ENCODE measurements around the gene OR8B12. TPM values are rescaled to one million over a fixed set of nuclear protein-coding genes. Genes with fewer than 3 reads are reported as not detected.

The OR8B12 gene
- total and polyA plus RNA-seq, 10 of the 15 experiments (the other 5 are each of a cell fraction or from before 2014, with no cell fraction given): not detected

GRCh38 chr11:124538019-124538418, 5.4 kb downstream of the OR8B12 start:
- FAIRE-seq (no peak), ATAC-seq (no peak), DNase-seq (ENCODE audit: low read depth, low spot score) (no peak)
- no peak for TF ChIP-seq ZZZ3 (IDR thresholded peaks at IDR 0.05; ENCODE audit: control insufficient read depth, insufficient read length, low read depth)
- no peak for TF ChIP-seq BCLAF1 (IDR thresholded peaks at IDR 0.05)
- no peak for TF ChIP-seq CHD2 (IDR thresholded peaks at IDR 0.05; ENCODE audit: borderline replicate concordance, low read depth, low read length)
- TF ChIP-seq ATF7 (IDR thresholded peaks at IDR 0.05; ENCODE audit: low read depth): no peak
- no peak for TF ChIP-seq RUNX3 (IDR thresholded peaks at IDR 0.05; ENCODE audit: low read length)
- no peak for TF ChIP-seq E2F8 (IDR thresholded peaks at IDR 0.05; ENCODE audit: low read depth, partially characterized antibody)
- TF ChIP-seq CBX3 (IDR thresholded peaks at IDR 0.05; ENCODE audit: borderline replicate concordance, low read depth): no peak
- no peak for TF ChIP-seq MYC (IDR thresholded peaks at IDR 0.05; ENCODE audit: insufficient read depth, insufficient read length, insufficient replicate concordance, low read length, severe bottlenecking)
- TF ChIP-seq SMARCA5 (IDR thresholded peaks at IDR 0.05): no peak
- TF ChIP-seq CREM (IDR thresholded peaks at IDR 0.05; ENCODE audit: low read depth): no peak
- Histone ChIP-seq H3K4me2 (ENCODE audit: control insufficient read depth, insufficient read depth) (no peak overlapping the region), H3K4me1 (ENCODE audit: control insufficient read depth, insufficient read depth, low read length) (no peaks in the 10 kb centered on the region), H3K36me3 (ENCODE audit: control insufficient read depth in 2 of 2, insufficient read depth in 2 of 2, low read length in 1 of 2) (no peaks in the 10 kb centered on the region), H3K27me3 (replicated peaks in 1 of 2; ENCODE audit: control insufficient read depth in 2 of 2, insufficient read depth in 2 of 2, low read length in 1 of 2) (no peaks in the 10 kb centered on the region), H3K9me3 (replicated peaks; ENCODE audit: control insufficient read depth, insufficient read depth, low read length) (no peaks in the 10 kb centered on the region), H3K27ac (ENCODE audit: control insufficient read depth, insufficient read depth) (no peak overlapping the region), H3K79me2 (ENCODE audit: control insufficient read depth, insufficient read depth, low read length) (no peaks in the 10 kb centered on the region), H3K4me3 (no peak overlapping the region), H2AFZ (ENCODE audit: control insufficient read depth, low read depth, low read length) (no peak overlapping the region), H4K20me1 (ENCODE audit: control insufficient read depth, insufficient read depth) (no peaks in the 10 kb centered on the region), H3K9ac (ENCODE audit: control insufficient read depth, insufficient read depth, low read length) (no peak overlapping the region)
- intact Hi-C loops (cut with micrococcal nuclease; ENCODE audit: unreplicated experiment): no loop called here
- 20% methylated on average over 1 of the region's 1 CpG for WGBS (ENCODE audit: insufficient coverage, insufficient replicate concordance, low lambda C conversion rate, missing lambda C conversion rate)
- RAD21 ChIA-PET (ENCODE audit: unreplicated experiment): no interaction called here
- POLR2A ChIA-PET: no interaction called here
- in situ Hi-C loops (cut with MboI): no loop called here
- no TSS peak for BruUV-seq (replicated peaks)
- SMC1A ChIA-PET (ENCODE audit: uncharacterized antibody, unreplicated experiment): no interaction called here
- CTCF ChIA-PET: no interaction called here

Measured in GM12878 (cell line).